HG02870 (cell line): ENCODE results near the gene GARIN5A.

Source experiments
- ATAC-seq: cut with Tn5 transposase; IDR thresholded peaks from one replicate; pipeline ENCODE4 v1.9.1; 2021; ENCODE audit warnings: mild to moderate bottlenecking, moderate library complexity; ENCODE audit not compliant: unreplicated experiment

The GARIN5A gene

GRCh38 chr19:50509366-50509765, 32.7 kb upstream of the GARIN5A start:
- ATAC-seq, result no peak

- ATAC-seq, result no peak
Measured at GRCh38 chr19:50508843-50509190, 32.2 kb upstream of the GARIN5A start.

- no peak for ATAC-seq
Measured at GRCh38 chr19:50507376-50507775, 30.7 kb upstream of the GARIN5A start.

GRCh38 chr19:50506700-50507099, 30.1 kb upstream of the GARIN5A start:
- ATAC-seq, result no peak

DNA sequence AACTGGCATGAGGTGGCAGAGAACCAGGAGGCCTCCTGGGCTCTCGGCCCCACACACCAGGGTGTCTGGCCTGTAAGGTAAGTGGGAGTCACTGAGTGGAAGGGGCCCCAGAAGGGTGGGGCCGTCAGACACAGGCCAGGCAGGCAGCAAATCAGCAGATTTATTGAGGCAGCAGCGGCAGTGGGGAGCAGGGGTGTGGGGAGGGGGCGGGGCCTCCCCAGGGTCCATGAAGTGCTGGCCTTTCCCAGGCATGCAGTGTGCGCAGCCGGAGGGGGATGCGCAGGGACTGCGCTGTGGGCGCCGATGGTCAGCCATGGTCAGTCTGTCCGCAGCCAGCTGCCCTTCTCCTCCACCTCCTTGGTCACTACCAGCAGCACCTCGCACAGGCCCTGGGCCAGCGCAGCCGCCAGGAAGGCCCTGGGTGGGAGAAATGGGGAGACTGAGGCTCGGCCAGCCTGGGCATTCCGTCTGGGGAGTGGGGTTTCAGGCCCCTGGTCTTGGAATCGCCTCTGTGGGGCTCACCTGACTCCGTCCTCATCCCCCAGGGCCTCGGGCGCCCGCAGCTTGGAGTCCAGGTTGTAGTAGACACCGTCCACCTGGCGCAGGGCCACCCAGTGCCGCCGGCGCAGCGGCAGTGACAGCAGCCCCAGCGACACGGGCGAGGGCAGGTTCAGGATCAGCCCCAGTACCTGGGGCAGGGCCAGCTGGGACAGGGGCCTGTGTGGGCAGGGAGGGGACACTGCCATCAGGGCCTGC, 29.4 kb upstream of the GARIN5A start:
- ATAC-seq, result no peak

DNA sequence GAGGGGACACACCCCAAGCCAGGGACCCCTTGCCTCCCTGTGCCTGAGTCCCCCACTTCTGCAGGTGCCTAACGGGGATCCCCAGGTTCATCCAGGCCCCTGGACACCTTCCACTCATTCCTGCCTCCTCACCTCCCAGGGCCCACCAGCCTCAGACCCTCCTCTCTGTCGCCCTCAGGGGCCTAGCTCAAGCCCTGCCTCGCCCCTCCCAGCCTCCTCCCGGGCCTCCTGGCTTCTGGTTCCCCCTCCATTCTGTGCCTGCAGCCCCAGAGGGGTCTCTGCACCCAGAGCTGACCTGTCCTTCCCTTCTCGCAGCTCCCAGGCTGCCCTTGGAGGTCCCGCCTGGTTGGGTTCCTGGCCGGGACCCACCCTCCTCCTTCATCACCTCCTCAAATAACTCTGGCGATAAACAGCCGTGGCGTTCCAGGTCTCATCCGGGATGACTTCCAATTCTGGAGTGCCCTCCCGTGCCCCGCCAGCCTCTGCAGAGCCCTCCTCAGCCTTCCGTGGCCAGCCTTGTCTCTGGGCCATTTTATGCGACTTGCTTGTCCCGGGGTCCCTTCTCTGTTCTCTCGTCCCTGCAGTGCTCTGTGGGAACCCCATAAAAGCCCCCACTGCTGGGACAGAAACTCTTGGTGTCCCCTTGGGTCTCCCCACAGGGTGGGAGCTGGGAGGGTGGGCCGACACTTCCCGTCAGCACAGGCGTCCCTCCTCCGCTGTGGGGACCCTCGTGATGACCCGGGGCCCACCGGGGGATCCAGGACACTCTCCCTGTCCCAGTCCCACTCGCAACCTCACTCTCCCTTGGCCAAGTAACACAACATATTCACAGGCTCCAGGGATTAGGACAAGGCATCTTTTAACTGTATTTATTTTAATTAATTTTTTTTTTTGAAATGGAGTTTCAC, 25.2 kb upstream of the GARIN5A start:
- ATAC-seq, result no peak

- ATAC-seq, result no peak
Measured at GRCh38 chr19:50501186-50501567, 24.5 kb upstream of the GARIN5A start.

- ATAC-seq, result no peak
Measured at GRCh38 chr19:50500753-50501151, 24.1 kb upstream of the GARIN5A start.

DNA sequence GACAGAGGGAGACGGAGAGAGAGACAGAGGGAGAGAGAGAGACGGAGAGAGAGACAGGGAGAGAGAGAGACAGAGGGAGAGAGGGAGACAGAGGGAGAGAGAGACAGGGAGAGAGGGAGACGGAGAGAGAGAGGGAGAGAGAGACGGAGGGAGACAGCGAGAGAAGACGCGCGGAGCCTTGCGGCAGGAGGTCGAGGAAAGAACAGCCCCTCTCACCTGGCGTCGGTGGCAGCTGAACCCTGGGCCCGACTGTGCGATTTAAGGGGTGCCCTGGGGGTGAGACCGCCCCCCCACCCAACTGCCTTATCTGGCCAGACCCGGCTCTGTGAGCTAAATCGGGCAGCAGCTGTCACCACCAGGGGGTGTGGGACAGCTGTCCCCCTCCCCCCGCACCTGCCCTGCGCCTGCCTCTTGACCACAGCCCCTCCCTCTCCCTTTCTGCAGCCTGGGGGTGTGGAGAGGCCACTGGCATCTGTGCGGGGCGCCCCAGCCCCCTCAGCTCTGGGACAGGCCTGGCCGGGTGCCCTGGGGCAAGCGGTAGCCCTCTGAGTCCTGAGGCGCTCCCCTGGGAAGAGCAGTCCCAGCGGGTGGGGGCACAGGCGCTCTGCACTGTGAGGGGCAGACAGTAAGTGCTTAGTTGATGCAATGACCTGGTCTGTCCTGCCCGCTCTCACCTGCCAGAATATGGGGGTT, 23.6 kb upstream of the GARIN5A start:
- ATAC-seq, result no peak

DNA sequence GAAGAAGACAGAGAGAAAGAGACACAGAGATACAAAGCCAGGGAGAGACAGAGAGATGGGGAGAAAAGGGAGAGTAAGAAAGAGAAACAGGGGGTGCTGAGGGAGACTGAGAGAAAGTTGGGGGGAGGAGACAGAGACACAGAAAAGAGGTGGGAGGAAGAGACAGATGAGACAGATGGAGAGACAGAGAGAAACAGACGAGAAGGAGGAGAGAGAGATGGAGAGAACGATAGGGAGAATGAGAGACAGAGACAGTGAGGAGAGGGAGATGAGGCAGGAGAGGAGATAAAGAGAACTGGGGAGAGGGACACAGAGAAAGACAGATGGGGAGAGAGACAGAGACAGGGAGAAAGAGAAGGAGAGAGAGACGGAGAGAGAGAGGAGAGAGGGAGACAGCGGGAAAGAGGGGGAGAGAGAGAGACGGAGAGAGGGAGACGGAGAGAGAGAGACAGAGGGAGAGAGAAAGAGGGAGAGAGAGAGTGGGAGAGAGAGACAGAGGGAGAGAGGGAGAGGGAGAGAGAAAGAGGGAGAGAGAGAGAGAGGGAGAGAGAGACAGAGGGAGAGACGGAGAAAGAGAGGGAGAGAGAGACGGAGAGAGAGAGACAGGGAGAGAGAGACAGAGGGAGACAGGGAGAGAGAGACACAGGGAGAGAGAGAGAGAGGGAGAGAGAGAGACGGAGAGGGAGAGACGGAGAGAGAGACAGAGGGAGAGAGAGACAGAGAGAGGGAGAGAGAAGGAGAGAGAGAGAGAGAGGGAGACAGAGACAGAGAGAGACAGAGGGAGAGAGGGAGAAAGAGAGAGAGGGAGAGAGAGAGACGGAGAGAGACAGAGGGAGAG, 21.8 kb upstream of the GARIN5A start:
- no peak for ATAC-seq

- ATAC-seq, result no peak
Measured at GRCh38 chr19:50497022-50497405, 20.4 kb upstream of the GARIN5A start.

DNA sequence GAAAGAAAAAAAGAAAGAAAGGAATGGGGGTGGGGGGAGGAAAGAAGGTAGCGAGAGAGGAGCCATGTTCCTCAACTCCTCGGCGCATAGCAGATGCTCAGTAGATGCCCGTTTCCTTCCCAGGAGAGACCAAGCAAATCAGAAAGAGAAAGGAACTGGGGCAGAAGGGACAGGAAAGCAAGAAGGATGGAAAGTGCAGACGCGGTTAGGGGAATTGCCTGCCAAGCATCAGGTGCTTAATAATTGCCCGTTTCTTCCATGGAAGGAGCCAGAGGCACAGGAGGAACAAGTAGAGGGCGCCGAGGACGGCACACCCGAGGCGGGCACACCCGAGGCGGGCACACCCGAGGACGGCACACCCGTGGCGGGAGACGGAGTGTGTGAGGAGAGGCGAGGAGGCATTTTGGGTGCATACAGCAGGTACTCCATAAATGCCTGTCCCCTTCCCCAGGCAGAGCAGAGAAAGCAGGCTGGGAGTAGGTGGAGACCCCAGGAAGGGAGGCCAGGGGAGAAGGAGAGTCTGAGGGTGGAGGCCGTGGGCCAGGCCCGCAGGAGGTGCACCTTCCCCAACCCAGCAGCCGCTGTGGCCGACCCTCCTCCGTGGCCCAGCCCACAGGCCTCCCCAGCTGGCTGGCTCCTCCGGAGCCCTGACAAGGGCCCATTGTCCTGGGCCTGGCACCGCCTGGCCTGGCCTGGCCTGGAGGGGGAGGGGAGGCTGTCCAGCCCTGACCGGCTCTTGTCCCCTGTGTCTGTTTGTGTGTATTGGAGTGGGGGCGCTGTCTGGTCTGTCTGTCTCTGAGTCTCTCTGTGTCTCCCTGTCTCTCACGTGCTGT, 19.8 kb upstream of the GARIN5A start:
- ATAC-seq, result no peak

DNA sequence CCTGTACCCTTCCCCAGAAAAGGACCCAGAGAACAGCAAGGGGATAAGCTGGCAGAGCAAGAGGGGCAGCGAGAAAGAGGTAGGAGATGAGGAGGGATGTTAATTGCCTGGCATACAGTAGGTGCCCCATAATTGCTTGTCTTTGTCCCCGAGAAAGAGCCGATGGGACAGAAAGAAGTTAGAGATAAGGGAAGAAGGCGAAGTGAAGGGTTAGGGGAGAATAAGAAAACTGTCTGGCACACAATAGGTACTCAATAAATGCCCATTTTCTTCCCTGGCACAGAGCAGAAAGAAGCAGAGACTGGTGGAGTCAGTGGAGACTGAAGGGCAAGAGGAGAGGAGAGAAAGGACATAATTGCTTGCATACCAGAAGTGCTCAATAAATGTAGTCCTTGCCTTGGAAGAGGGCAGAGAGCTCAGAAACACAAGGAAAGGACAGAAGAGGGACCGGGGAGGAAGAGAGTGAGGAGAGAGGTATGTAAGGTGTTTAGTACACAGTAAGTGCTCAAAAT, 18.4 kb upstream of the GARIN5A start:
- no peak for ATAC-seq

- ATAC-seq, result no peak
Measured at GRCh38 chr19:50494186-50495019, 17.8 kb upstream of the GARIN5A start.

- ATAC-seq, result no peak
Measured at GRCh38 chr19:50493171-50493570, 16.5 kb upstream of the GARIN5A start.

DNA sequence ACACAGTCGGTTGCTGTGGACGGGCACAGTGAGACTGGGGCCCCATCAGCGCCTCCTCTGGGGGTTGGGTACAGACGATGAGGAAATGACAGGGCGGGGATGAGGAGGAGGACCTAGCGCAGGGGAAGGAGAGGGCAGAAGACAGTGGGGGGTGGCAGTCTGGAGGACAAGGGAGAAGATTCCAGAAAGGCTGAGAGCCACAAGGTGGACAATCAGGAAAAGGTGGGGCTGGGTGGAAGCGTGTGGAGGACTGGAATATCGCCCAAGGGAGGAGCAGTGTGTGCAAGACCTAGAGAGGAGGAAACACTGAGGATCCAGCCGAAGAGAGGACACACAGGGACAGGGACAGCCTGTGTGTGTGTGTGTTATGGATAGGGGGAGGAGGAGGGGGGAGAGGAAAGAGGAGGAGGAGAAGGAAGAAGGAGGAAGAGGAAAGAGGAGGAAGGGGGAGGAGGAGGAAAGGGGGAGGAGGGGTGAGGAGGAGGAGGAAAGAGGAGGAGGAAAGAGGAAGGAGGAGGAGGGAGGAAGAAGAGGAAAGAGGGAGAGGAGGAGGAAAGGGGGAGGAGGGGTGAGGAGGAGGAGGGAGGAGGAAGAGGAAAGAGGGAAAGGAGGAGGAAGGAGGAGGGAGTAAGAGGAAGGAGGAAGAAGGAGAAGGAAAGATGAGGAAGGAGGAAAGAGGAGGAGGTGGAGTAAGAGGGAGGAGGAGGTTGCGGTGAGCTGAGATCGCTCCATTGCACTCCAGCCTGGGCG, 15.8 kb upstream of the GARIN5A start:
- no peak for ATAC-seq

GRCh38 chr19:50490991-50491472, 14.4 kb upstream of the GARIN5A start:
- no peak for ATAC-seq

DNA sequence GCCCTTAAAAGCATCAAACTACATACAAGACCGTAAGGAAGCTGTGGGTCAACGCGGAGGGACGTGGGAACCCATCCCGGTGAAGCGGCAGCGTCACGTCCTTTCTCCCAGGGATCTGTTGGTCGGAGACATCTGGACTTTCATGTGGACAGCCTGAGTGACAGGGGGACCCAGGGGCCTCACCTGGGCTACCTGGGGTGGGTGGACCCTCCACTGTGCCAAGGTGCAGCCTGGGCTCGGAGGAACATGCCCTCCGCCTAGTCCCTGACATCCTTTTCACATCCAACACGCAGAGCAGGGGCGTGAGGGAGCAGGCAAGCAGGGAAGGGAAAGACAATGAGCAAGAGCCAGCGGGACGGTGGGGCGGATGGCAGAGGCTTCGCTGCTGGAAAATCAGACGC, 13.8 kb upstream of the GARIN5A start:
- no peak for ATAC-seq
